ENCODE data around the gene EIPR1. TPM values are rescaled to one million over a fixed set of nuclear protein-coding genes. Genes with fewer than 3 reads are reported as not detected.

EIPR1 gene
- total and polyA plus RNA-seq, 2 of the 13 experiments (the other 11 are each of a cell fraction or from before 2014, with no cell fraction given) = 70.0 to 96.3 TPM

DNA sequence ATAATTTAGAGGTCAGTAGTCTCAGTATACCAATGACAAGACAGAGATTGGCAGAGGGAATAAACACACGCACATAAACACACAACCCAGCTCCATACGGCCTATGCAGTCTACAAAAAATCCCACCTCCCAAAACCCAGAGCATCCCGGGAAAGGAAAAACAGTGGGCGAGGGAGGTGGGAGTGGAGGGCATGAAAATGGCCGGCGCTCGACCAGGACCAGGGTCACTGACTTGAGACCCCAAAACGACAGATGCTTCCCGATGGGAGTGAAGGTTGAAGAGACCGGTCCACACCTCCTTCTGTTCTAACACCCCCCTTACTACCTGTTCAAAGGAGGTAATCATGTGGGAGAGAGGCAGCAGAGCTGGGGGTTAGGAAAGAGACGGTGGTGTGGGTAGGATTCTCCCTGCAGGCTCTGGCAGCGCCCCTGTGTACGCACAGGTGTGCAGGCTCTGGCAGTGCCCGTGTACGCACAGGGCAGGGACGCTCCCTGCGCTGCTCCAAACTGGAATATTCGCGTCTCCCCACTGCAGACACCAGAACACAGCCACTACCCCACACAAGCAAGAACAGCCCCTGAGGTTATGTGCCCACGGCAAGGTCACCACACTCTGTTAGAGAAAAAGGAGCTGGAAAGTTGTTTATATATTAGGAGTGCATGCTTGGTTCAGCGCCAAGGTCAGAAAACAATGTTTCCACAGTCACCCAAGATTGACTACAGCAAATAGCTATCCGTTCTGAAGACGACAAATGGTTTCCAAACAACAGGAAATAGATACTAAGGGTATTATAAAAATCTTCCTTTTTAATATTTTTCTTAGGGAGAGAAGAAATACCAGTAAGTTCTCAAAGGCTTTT lies 67.9 kb downstream of the EIPR1 start:
- FAIRE-seq (no peak), DNase-seq (ENCODE audit: low spot score) (no peak), ATAC-seq (no peak)
- no peak overlapping the region for H2AFZ ChIP-seq (ENCODE audit: low read length)
- peaks cover 8% of the 10 kb centered on the region for H3K79me2 ChIP-seq (ENCODE audit: insufficient read depth, low read length)
- peaks cover 5% of the 10 kb centered on the region for H4K20me1 ChIP-seq (ENCODE audit: insufficient read depth, low read length)
- WGBS (ENCODE audit: low lambda C conversion rate) = 96% methylated on average over 23 of the region's 23 CpGs
- intact Hi-C loops (cut with micrococcal nuclease; ENCODE audit: unreplicated experiment) (loop anchor here (10.0 kb wide), 1 partner anchor 345 kb away; the partner anchor contains the start of gene ALLC), in situ Hi-C loops (cut with HindIII; ENCODE audit: extremely low pct_ligation_motif_present, low pct_unique_long_range_greater_than_20kb) (no loop called here)
- CTCF ChIA-PET (ENCODE audit: low intra/inter-chr PET ratio, low total read pairs) = no interaction called here
- TF ChIP-seq ATRX (CRISPR knock-in tag; IDR thresholded peaks at IDR 0.05; ENCODE audit: borderline replicate concordance) (no peak), NRL (CRISPR knock-in tag; IDR thresholded peaks at IDR 0.05; ENCODE audit: borderline replicate concordance) (peak; percentile 26; the same call in 1 of the 2 replicates)
- H3K9me3 ChIP-seq (ENCODE audit: low read length) = no peaks in the 10 kb centered on the region
- no peak overlapping the region for H3K4me2 ChIP-seq (ENCODE audit: low read depth, low read length)
- no peaks in the 10 kb centered on the region for H3K4me1 ChIP-seq (ENCODE audit: insufficient read depth, low read length)
- POLR2A ChIA-PET = no interaction called here
- no TSS peak for BruUV-seq (replicated peaks)
- H3K27ac ChIP-seq (ENCODE audit: extremely low read length, insufficient read depth, low read length) = no peak overlapping the region
- H3K4me3 ChIP-seq (replicated peaks in 1 of 3; ENCODE audit: insufficient read depth in 1 of 3, low read depth in 2 of 3, low read length in 3 of 3) = no peak overlapping the region
- no peaks in the 10 kb centered on the region; a peak in 2 of 5 replicates for H3K36me3 ChIP-seq (replicated peaks in 1 of 2; ENCODE audit: control insufficient read depth in 1 of 2, insufficient read depth in 2 of 2, low read length in 2 of 2)
- H3K27me3 ChIP-seq (ENCODE audit: control insufficient read depth in 1 of 2, insufficient read depth in 2 of 2, low read length in 2 of 2) = no peaks in the 10 kb centered on the region
- no peak overlapping the region for H3K9ac ChIP-seq (ENCODE audit: insufficient read depth, low read depth, low read length)

DNA sequence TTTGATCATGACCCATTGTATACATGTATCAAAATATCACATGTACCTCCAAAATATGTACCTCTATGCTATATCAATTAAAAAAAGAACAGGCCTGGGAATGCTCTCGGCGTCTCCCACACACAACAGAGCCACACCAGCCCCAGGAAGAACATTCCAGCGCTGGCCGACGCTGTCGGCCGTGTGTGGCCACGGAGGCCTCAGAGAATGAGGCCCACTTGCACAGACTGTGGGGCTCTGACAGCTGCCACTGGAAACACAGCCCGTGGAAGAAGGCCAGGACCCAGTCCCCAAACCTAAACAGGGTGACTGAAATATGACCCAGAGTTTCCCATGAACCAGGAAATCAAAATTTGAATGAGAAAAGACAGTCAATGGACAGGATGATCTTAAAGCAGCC lies 69.7 kb downstream of the EIPR1 start:
- H3K27ac ChIP-seq (ENCODE audit: extremely low read length, insufficient read depth, low read length) = no peak overlapping the region
- peaks cover 11% of the 10 kb centered on the region for H3K4me1 ChIP-seq (ENCODE audit: insufficient read depth, low read length)
- in situ Hi-C loops (cut with HindIII; ENCODE audit: extremely low pct_ligation_motif_present, low pct_unique_long_range_greater_than_20kb) (no loop called here), intact Hi-C loops (cut with micrococcal nuclease; ENCODE audit: unreplicated experiment) (loop anchor here (10.0 kb wide), 1 partner anchor 347 kb away; the partner anchor contains the start of gene ALLC)
- H3K4me3 ChIP-seq (replicated peaks in 1 of 3; ENCODE audit: insufficient read depth in 1 of 3, low read depth in 2 of 3, low read length in 3 of 3) = no peak overlapping the region
- ATAC-seq (no peak), FAIRE-seq (no peak), DNase-seq (ENCODE audit: low spot score) (no peak)
- ChIA-PET CTCF (ENCODE audit: low intra/inter-chr PET ratio, low total read pairs) (no interaction called here), POLR2A (no interaction called here)
- no peak overlapping the region for H3K4me2 ChIP-seq (ENCODE audit: low read depth, low read length)
- BruUV-seq (replicated peaks) = no TSS peak
- no peaks in the 10 kb centered on the region for H3K27me3 ChIP-seq (ENCODE audit: control insufficient read depth in 1 of 2, insufficient read depth in 2 of 2, low read length in 2 of 2)
- H2AFZ ChIP-seq (ENCODE audit: low read length) = no peak overlapping the region
- H3K79me2 ChIP-seq (ENCODE audit: insufficient read depth, low read length) = peaks cover 8% of the 10 kb centered on the region
- WGBS (ENCODE audit: low lambda C conversion rate) = 97% methylated on average over 9 of the region's 9 CpGs
- H3K9ac ChIP-seq (ENCODE audit: insufficient read depth, low read depth, low read length) = no peak overlapping the region
- no peaks in the 10 kb centered on the region; a peak in 2 of 5 replicates for H3K36me3 ChIP-seq (replicated peaks in 1 of 2; ENCODE audit: control insufficient read depth in 1 of 2, insufficient read depth in 2 of 2, low read length in 2 of 2)
- H4K20me1 ChIP-seq (ENCODE audit: insufficient read depth, low read length) = peaks cover 8% of the 10 kb centered on the region; the same call in 1 of the 2 replicates
- no peaks in the 10 kb centered on the region for H3K9me3 ChIP-seq (ENCODE audit: low read length)
- no peak for TF ChIP-seq ZBTB38 (CRISPR knock-in tag; IDR thresholded peaks at IDR 0.05)
- TF ChIP-seq, protein P1, sequence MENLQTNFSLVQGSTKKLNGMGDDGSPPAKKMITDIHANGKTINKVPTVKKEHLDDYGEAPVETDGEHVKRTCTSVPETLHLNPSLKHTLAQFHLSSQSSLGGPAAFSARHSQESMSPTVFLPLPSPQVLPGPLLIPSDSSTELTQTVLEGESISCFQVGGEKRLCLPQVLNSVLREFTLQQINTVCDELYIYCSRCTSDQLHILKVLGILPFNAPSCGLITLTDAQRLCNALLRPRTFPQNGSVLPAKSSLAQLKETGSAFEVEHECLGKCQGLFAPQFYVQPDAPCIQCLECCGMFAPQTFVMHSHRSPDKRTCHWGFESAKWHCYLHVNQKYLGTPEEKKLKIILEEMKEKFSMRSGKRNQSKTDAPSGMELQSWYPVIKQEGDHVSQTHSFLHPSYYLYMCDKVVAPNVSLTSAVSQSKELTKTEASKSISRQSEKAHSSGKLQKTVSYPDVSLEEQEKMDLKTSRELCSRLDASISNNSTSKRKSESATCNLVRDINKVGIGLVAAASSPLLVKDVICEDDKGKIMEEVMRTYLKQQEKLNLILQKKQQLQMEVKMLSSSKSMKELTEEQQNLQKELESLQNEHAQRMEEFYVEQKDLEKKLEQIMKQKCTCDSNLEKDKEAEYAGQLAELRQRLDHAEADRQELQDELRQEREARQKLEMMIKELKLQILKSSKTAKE (CRISPR knock-in tag; IDR thresholded peaks at IDR 0.05; ENCODE audit: borderline replicate concordance) = no peak
- TF ChIP-seq, protein P2, sequence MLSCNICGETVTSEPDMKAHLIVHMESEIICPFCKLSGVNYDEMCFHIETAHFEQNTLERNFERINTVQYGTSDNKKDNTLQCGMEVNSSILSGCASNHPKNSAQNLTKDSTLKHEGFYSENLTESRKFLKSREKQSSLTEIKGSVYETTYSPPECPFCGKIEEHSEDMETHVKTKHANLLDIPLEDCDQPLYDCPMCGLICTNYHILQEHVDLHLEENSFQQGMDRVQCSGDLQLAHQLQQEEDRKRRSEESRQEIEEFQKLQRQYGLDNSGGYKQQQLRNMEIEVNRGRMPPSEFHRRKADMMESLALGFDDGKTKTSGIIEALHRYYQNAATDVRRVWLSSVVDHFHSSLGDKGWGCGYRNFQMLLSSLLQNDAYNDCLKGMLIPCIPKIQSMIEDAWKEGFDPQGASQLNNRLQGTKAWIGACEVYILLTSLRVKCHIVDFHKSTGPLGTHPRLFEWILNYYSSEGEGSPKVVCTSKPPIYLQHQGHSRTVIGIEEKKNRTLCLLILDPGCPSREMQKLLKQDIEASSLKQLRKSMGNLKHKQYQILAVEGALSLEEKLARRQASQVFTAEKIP (CRISPR knock-in tag; IDR thresholded peaks at IDR 0.05; ENCODE audit: borderline replicate concordance) = no peak
- TF ChIP-seq ZNF33A (CRISPR knock-in tag; IDR thresholded peaks at IDR 0.05; ENCODE audit: borderline replicate concordance) = no peak
- TF ChIP-seq ZSCAN9 (CRISPR knock-in tag; IDR thresholded peaks at IDR 0.05; ENCODE audit: borderline replicate concordance) = no peak
- TF ChIP-seq, protein P3, sequence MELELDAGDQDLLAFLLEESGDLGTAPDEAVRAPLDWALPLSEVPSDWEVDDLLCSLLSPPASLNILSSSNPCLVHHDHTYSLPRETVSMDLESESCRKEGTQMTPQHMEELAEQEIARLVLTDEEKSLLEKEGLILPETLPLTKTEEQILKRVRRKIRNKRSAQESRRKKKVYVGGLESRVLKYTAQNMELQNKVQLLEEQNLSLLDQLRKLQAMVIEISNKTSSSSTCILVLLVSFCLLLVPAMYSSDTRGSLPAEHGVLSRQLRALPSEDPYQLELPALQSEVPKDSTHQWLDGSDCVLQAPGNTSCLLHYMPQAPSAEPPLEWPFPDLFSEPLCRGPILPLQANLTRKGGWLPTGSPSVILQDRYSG (CRISPR knock-in tag; IDR thresholded peaks at IDR 0.05) = no peak
- TF ChIP-seq SALL2 (CRISPR knock-in tag; IDR thresholded peaks at IDR 0.05) = no peak

All from HepG2 (cell line).